ENCODE measurements around the gene SERPINA6.
"Not testable (repeated sequence)": the region's sequence is repeated elsewhere in the genome, so short reads cannot be mapped to it uniquely, and the experiment has no call there.

The SERPINA6 gene

DNA sequence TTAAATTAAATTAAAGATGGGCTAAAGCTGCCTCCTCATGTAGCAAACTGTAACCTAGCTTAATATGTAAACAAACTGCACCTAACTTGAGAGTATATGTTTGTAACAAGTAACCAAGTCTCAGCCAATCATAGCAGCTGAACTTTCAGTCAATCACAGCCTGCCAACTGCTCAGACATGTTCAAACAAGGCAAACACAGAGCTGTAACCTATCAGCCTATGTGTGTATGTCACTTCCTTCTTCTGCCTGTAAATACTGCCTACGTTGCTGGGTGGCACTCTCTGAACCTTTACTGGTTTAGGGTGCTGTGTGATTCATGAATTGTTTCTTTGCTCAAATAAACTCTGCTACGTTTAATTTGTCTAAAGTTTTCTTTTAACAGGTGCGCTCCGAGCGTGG is 2.9 kb downstream of the SERPINA6 start:
- no peak for DNase-seq

DNA sequence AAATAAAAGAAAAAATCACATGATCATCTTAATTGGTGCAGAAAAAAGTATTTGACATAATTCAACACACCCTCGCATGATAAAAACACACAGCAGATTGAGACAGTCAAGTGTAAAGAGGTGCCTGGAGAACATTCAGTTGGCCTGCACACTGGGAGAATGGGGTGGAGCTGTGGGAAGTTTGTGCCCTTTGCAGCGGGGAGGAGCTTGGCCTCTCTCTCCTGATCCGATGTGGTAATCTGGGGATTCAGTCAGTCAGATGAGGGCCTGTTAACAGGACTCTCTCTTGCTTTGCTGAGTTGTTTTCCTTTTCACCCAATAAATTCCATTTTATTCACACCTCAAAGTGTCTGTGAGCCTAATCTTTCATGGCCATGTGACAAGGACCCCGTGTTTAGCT is 5.9 kb downstream of the SERPINA6 start:
- no peak for DNase-seq

DNA sequence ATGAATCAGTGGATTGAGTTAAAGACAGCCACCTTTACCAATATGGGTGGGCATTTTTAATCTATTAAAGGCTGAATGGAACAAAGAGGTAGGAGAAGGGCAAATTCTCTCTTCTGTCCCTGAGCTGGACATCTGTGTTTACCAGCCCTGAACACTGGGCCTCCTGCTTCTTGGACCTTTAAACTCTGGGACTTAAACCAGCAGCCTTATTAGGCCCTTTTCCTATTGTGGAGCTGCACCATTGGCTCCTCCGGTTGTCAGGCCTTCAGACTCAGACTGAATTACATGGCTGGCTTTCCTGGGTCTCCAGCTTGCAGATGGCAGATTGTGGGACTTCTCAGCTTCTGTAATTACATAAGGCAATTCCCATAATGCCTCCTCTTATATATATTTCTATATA is 6.4 kb downstream of the SERPINA6 start:
- no peak for DNase-seq

DNA sequence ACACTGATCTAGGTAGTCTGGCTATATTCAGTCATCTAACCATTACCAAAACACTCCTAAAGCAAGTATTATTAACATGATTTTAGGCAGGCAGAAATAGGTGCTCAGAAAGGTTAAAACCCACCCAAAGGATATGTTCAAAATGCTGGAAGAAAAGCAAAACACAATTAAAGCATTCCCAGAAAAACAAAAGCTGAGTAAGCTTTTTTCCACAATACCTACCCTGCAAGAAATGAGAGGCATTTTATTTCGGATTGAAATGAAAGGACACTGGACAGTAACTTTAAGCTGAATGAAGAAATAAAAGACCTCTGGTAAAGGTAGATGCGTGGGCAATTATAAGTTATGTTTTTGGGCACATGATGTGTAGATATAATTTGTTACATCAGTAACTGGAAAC is 8.2 kb downstream of the SERPINA6 start:
- DNase-seq = no peak

DNA sequence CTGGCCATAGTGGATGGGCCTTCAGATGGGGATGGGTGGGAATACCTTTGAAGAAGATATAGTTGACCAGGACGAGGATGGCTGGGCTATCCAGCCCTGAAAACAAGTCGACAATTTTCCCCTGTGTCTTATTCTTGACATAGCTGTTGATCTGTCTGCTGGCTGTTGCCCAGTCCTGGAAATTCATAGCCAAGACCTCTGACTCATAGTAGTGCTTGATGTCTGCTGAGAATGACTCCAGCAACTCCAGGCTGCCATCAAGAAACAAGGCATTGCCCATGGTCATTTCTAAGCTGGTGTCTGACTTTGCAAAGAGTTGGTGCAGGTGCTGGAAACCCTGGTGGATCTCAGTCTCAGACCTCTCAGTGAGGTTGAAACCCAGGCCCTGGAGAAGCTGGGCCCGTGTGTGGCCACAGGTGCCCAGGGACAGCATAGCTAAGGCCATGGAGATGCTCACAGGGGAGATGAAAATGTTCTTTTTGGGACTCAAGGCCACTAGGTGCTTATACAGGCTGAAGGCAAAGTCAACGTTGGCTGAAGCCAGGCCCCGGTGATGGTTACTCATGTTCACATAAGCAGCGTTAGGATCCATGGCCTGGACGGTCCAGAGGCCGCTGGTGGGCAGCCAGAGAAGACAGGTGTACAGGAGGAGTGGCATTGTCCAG is 9.0 kb downstream of the SERPINA6 start:
- DNase-seq = no peak

DNA sequence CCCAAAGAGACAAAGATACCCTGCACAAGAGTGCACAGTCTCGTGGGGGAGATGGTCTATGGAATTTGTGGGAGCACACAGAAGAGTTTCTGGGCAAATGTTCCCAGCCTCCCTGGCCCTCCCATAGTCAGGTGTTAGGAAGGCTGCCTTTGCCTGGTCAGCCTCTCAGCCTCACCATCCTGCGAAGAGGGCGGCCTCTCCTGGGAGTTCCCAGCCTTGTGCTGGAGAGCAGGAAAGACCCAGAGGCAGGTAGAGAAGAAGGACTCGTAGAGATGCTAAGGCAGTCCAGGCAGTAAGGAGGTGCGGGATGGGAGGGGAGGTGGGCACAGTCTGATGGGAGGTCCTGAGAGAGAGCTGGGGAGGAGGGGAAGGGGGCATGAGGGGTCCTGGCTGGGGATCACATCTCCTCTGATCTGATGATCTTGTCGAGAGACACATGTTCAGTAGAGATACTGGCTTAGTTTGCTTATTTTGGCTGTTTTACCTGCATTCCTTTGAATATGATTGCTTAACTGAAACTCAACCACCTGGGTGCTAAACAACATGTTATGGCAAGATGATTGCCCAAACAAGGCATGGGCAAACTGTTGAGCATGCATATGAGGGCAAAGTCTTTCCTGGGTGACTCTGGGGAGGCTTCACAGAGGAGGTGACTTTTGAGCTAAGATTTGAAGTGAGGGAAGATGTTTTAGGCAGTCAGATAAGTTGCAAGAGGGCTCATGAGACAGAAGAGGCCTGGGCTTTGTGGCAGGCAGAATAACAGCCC is 10.5 kb downstream of the SERPINA6 start:
- no peak for DNase-seq

DNA sequence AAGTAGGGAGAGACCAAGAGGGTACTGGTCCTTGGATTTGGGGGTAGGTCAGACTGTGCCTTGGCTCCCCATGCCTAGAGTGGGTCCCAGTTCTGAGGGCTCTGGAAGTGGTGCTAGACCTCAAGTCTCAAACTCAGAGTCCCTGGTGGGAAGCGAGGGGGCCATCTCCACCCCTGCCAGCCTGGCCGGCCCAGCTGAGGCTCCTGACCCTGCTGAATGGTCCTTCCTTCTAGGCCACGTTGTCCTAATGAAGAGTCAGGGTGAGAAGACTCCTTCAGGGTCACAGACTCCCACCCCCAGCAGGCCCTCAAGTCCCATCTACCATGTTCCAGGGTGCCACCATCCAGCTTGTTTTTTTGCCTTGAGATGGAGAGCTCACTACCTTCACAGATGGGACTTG is 12.9 kb downstream of the SERPINA6 start:
- DNase-seq = no peak

DNA sequence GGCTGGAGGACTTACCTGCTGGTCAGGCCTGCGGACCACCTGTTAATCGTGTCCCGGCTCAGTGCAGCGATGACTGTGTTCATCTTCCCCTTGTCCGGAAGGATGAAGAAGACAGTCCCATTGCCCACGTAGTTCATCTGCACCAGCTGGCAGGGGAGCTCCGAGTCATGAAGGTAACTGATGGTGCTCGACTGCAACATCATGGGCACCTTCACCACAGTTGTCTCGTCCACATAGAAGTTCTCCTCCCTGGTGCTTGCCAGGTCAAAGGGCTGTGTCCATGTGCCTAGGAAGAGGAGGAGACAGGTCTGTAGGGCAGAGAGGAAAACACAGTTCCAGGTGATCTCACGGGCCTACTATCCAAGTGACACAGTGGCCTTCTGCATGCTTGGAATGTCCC is 13.4 kb downstream of the SERPINA6 start:
- no peak for DNase-seq

DNA sequence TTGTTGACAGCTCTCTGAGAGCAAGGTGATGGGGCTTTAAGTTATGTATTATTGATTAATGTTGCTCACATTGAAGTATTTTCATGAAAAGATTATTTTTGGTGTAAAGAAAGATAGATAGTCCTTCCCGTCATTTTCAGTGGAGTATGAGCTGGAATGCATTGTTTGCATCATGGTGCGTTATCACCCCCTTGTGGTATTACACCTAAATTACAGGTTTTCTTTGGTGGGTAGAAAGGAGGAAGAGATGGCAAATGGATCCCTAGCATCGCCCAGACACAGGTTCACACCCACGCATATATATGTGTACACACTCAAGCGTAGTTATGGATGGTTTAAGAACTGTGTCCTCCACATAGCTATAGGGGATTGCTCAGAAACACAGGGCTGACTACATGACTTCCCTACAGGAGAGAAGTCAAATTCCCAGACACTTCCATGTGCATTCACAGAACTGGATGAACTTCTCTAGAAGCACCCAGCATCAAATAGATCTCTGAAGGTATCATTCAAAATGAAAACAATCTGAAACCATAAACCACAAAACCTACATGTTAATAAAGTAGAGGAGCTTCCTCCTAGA is 15.6 kb downstream of the SERPINA6 start:
- no peak for DNase-seq

DNA sequence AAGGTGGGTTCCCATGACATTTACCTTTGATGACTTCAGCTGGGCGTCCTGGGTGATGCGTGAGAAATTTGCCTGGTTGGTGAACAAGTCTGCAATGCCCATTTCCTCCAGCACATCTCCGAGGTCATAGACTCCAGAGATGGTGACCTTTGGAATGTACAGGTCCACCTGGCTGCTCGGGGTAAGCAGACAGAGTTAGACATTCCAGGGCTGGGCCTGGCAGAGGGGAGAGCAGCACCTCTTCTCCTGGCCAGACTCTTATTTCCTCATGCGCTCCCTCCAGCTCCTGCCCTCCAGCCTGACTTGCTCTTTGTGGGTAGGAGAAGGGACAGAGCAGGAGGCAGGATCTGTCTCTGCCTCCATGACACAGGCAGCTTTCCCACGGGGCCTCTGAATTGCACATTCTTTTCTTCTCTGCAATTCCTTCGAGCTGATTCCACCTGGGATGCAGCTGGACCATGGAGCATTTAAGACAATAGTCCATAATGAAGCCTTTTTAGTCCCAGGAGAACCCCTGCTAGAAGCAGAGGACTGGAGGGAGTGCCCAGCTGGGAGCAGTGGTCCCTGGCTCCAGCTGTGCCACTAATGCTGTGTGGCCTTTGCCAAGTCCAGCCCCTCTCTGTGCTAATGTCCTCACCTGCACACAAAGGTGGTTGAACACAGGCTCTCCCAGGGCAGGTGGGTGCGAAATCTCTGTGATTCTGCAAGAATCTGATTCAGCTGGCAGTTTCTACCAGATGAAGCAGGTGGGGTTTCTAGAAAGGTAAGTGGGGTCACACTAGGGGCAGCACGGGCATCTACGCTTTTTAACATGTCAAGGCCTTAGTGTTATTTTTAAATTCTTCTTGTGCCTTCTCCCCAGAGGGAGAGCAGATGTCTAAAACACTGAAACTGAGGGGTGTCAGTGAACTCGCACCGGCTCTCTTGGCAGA is 16.8 kb downstream of the SERPINA6 start:
- no peak for DNase-seq

DNA sequence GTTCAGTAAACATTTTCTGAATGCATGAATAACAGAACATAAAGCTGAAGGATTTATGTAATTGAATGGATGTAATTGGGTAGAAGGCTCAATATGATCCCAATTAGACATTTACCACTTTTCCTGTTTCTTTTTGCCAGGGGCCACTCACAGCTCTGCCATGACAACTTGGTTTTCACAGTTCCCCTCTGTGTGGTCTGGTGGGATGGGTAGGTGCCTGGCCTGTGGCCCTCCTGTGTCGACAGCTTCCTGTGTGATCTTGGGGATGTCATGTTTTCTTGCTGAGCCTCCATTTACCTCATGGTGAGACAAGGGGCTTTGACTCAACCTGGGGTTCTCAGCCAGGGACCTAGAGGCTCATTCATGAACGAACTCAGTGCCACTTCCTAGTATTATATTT is 17.5 kb downstream of the SERPINA6 start:
- no peak for DNase-seq

DNA sequence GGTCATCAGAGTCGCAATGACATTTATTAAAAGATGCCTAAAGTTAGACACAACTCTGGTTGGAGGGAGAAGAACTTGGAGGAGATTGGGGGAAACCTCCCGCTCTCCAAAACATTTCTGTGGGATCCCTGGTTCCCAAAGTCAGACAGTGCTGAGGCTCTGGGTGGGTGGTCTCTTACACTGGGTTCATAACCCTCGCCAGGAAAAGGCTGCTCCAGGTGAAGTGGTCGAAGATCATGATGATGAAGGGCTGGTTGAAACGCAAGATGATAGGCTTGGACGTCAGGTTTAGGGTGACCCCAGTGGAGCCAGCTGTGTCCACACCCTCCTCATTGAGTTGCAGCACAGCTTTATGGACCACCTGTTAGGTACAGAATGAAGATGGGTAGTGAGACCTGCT is 18.9 kb downstream of the SERPINA6 start:
- no peak for DNase-seq

DNA sequence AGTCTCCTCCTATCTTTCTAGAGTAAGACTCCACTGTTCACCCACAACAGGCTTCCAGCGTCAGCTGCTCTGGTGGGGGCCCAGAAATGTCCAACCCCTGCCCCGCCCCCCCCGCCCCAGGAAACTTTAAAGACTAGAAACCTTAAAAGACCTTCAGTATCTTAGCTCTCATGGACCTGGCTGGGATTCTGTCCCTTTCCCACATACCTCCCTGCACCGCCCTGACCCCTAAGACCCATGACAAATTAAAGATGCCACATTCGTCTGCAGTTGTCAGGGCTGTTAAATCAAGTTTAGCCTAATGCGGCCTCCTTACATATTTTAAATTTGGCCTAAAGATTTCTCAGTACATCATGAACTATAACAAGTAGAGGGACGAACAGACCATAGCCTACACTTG is 20.0 kb downstream of the SERPINA6 start:
- no peak for DNase-seq

DNA sequence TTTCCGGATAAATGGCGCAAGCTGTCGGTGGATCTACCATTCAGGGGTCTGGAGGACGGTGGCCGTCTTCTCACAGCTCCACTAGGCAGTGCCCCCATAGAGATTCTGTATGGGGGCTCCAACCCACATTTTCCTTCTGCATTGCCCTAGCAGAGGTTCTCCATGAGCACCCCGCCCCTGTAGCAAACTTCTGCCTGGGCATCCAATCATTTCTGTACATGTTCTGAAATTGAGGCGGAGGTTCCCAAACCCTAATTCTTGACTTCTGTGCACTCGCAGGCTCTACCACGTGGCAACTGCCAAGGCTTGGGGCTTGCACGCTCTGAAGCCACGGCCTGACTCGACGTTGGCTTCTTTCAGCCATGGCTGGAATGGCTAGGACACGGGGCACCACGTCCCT is 25.0 kb downstream of the SERPINA6 start:
- no peak for DNase-seq

DNA sequence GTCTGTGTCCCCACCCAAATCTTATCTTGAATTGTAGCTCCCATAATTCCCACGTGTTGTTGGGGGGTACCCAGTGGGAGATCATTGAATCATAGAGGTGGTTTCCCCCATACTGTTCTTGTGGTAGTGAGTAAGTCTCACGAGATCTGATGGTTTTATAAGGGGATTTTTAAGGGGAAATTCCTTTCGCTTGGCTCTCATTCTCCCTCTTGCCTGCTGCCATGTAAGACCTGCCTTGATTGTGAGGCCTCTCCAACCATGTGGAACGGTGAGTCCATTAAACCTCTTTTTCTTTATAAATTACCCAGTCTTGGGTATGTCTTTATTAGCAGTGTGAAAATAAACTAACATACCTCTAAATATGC is 27.0 kb downstream of the SERPINA6 start:
- DNase-seq = not testable (repeated sequence)

DNA sequence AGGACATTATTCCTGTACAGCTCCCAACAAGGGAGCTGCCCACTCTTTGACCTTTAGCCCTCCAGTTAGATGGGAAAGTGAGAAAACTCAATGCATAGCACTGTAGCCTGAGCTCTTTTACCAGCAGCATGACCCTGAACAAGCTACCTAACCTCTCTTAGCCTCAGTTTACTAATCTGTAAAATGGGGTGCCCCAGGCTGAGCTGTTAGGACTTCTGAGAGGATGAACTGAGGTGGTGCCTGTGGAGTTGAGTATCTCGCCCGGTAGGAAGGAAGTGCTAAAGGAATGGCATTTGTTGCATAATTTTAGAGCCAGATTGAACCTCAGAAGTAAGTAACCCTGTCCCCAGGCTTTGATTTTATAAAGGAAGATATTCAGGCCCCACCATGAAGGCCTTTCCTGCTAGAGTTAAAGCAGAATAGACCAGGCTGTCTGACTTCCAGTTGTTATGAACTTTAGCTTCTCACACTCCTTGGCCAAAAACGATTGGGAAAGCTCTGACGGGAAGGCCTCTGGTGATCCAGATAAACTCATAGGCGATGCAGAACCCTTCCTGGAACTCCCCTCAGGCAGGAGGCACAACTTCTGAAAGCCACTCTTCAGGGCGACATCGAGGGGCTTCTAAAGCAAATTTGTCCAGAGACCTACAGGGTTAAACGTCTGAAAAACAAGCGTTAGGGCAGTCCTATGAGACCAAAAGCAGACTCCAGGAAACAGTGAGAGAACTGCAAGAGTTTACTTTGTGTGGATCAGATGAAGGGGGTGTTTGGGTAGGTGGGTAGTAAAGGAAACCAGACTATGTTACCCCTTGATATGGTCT is 27.6 kb downstream of the SERPINA6 start:
- DNase-seq = no peak

DNA sequence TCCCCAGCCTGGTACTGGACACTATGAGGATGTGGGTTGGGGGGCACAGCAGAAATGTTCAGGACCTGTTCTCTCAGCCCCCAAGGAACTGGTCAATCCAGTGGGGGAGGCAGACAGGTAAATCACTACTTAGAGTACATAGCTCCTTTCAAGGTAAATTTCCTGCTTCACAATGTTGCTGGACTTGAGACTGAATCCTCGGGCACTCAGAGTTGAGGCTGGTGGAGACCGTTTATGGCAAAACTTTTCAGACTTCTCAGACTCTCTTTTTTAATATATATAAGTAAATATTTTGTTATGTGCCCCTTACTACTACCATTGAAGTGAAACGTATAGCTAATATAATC is 29.6 kb downstream of the SERPINA6 start:
- DNase-seq = no peak

DNA sequence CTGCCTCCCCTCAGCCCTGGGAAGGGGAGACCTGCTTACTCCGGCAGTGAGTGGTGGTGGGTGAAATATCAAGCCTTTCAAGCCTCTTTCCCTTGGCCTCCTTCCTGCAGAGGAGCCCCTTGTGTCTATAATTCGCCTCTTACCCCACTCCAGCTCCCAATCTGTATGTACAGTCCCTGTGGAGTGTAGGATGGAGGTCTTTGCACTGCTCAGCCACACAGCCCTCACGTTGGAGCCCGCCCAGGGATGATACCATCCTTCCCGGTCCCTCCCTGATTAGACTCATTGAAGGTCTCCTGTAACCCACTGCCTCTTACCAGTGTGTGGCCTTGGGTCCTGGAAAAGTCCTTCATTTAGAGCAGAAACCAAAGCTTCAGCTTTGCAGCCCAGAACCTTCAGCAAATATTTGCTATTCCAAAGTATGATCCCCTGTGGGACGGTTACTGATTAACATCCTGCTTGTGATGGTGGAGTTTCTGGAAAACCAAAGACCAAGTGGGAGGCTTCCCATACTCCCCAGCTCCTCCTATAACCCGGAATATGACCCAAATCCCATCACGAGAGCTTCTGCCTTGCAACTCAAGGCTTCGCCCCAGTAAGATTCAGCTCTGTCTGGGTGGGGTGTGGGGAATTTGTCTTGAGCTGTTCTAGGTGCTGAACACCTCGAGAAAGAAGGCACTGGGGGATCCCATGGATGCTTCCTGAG is 30.1 kb downstream of the SERPINA6 start, which contains the start of gene SERPINA10:
Gene SERPINA10 (minus strand): TSS at position 397 of the 706 bp plus-strand sequence. CDS start 2,675 bp downstream, outside the sequence.
- no peak for DNase-seq

DNA sequence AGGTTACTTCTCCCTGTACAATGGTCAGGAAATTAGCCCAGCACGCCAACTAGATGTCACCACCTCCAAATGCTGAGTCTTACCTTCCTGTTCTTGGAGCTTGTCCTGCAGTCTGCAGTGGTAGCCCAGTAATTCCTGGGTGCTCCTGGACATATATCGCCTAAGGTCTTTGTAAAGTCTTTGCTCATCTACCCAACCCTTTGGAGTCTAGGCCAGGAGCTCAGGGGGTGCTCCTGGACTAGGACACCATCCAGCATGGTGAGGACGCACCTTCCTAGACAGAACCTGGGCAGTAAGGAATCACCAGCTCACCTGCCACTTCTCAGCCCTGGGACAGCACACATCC is 30.6 kb downstream of the SERPINA6 start:
- no peak for DNase-seq

DNA sequence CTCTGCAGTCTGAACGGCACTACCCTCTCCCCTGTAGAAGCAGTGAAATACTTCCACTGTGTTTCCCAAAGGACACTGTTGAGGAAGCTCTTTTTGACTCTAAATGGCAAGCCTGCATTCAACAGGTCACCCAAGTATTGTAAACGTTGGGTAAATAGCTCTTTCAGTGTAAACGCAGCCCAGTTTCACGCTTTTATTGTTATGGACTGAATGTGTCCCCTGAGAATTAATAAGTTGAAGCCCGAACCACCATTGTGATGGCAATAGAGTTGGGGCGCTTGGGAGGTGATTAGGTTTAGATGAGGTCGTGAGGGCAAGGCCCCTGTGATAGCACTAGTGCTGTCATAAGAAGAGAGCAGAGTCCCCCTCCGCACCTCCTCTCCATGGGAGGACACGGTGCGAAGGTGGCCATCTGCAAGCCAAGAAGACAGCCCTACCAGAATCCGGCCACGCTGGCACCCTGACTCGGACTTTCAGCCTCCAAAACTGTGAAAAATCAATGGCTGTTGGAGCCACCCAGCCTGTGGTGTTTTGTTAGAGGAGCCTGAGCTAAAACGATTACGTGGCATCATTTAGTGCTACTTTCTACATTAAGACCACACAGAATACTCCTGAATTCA is 31.1 kb downstream of the SERPINA6 start:
- DNase-seq = no peak

DNA sequence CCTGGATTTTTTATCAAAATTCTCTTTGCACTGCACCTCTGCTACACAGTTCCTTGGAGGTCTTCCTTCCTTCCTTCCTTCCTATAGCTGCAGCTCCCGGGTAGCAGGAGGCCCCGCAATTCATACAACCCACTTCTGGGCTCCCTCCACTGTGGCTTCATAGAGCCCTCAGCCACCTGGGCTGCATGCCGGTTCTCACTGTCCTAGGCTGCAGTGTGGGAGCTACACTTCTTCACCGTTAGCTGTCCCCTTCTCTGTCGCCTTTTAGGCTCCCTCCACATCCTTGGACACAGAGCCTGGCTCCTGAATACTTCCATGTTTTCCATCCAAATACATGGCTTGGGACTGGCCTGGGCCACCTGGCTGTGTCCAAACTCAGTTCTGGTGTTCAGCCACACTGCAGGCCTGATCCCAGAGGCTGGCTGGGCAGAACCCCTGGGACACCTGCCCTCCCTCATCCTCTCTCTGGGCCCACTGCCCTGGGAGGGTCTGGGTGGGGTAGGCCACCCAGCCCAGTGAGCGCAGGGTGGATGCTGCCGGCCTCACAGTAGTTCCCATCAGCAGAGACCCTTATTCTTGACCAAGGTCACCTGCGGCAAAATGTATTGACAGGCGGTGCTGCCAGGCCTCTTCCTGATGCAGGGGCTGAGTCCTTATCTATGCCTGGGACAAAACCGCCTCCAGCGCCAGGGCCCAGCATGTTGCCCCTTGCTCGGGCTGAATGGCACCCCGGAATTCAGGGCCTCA is 31.8 kb downstream of the SERPINA6 start:
- no peak for DNase-seq

Measured in activated naive CD4-positive, alpha-beta T cell treated with anti-CD3 and anti-CD28 coated beads, Interleukin-2, amount 50 U/mL, for 16 hours (primary cell).